Midbrain (tissue), 1 donor: ENCODE data around the gene SMCO2.
"Not testable (repeated sequence)": the region's sequence is repeated elsewhere in the genome, so short reads cannot be mapped to it uniquely, and the experiment has no call there.

Source experiments
- DNase-seq: peaks from one replicate; lab custom pipeline; 2025; lab: John Stamatoyannopoulos, UW

SMCO2 gene

DNA sequence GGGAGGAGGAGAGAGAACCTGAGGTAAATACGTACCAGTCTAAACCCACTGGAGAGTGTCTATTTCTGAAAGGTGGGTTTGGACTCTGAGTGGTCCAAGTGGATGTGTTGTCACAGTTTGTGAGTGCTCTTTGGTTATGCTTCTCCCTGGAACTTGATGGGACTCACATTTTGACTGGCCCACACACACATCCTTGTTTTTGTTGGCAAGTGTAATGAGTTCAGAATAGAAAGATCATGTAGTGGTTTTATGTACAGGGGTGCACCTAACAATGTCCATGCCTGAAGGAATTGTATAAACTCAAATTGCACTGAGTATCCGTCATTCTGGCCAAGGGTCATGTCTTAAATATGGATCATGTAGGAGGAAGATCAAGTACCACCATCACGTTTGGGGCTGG lies 82.3 kb downstream of the SMCO2 start:
- DNase-seq, result no peak

DNA sequence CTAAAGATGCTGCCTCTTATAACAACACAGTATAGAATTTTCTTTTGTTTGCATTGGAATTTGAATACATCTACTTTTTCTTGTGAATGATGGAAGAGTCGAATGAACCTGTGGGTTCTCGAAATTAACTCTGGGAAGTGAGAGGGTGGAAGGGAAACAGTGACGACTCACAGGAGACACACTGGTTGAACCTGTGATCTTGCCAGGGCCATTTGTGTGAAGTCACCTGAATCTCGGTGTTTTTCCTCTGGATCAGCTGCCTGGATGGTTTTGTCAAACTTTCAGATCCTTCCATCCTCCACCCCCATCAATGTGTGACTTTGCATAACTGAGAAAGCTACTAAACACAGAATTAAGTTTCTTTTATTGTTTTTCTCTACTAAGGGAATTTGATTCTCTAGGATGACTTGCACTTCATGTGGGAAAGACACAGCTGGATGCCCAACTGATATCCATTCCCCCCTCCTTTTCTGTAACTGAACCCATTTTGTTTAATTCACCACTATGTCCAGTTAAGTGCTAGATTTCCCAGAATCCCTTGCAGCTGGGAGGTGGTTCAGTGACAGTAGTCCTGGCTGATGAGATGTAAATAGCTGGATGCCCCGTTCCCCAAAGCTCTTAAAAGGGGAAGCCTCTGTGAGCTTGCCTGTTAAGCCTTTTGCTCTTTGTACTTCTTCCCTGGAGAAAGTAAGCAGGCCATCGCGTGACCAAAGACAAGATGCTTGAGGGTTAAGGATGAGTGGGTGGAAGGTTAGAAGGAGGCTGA lies 83.8 kb downstream of the SMCO2 start:
- no peak for DNase-seq

DNA sequence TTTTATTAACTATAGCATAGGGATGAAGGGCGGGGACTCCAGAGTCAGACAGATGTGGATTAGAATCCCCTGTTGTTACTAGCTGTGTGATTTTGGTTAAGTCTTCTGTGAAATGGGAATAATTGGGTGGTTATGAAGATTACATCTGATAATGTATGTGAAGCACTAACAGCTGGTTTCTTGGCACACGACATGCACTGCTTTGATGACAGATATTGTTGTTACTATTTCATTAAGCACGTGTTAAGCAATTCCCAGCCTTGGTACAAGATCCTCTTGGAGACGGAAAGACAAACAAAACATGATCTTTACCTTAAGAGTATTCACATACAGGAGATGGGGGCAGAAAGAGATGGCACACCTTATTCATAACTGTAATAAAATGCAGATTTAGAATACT lies 85.4 kb downstream of the SMCO2 start:
- DNase-seq, result no peak

DNA sequence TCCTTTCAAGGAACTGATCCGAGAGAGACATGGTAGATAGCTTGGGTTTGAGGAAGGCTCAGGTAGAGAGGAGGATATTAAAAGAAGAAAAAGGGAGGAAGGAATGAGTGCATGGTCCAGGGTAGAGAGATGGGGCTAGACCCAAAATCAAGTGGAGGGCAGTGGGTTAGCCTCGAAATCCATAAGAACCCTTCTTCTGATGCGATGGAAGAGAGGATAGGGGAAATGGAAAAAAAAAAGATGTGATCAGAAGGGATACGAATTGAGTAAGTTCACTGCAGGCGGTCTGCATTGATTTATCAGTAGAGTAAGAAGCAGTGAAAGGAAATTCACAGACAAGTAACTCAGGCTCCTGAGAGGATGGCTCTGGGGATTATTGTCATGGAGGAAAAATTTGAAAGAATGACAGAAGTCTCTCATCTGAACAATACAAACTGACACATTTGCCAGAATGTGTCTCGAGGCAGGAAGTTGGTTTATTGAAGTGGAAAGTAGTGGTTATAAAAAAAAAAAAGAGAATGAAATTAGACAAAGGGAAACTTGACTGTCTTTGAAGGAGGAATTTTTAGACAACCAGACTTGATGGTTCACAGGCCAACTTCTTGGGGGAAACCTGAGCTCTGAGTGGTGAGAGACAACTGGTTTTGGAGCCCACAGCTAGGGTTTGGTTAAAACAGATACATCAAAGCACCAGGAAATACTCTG lies 87.7 kb downstream of the SMCO2 start:
- DNase-seq, result no peak

DNA sequence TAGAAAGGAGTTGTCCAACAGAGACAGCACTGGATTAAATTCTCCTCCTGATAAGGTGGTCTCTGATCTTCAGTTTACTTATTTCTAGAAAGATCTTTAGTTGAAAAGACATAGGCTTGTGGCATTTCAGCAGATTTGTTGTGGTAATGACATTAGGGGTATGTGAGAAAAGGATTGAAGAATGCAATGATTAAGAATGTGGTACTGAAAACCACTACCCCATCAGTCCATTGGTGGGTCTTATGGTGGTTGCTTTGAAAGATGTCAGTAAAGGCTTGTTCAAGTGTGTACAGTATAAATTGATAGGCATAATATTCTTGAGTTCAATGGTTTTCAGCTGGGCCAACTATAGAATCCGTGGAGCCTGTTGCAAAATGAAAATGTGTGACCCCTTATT lies 88.2 kb downstream of the SMCO2 start:
- no peak for DNase-seq

DNA sequence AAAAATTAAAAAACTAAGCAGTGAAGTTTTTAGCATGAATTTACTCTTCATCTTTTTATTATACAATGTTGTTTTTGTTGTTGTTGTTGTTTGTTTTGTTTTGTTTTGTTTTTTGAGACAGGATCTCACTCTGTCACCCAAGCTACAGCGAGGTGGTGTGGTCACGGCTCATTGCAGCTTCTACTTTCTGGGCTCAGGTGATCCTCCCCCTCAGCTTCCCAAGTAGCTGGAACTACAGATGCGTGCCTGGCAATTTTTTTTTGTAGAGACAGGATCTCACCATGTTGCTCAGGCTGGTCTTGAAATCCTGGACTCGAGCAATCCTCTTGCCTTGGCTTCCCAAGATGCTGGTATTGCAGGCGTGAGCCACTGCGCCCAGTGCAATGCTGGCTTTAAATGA lies 88.8 kb downstream of the SMCO2 start:
- no peak for DNase-seq

DNA sequence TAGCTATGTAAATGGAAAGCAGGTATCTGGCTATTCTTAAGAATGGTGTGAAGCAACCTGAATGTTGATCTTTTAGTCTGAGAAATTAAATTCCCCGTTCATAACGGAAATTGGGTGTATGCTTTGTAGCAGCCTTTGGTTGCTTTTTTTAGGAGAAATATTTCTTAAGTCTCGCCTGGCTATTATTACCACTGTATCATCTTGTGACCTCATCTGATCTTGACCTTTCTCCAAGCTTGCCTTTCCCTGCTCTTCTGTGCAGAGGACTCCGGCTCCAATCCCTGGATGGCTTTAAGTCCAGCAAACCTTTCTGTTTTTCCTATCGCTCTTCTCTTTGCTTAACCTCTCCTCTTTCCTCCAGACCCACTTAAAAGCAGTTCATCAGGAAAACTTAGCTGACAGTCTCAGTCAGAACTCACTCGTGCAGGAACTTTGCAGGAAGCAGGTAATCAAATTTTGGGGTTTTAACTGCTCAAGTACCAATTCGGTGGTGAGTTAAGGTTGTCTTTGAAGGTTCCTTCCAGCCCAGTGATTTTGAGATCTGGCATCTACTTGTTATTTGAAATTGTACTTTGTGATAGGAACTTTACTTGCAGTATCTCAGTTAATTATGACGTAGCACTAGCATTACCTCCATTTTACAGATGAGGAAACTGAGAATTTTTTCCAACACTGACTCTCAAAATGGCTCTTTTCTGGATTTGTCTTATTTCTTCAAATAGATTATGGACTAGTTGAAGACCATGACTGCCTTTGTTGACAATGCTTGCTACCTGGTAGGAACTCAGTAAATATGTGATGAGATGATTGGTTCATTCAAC lies 91.5 kb downstream of the SMCO2 start:
- DNase-seq, result no peak

DNA sequence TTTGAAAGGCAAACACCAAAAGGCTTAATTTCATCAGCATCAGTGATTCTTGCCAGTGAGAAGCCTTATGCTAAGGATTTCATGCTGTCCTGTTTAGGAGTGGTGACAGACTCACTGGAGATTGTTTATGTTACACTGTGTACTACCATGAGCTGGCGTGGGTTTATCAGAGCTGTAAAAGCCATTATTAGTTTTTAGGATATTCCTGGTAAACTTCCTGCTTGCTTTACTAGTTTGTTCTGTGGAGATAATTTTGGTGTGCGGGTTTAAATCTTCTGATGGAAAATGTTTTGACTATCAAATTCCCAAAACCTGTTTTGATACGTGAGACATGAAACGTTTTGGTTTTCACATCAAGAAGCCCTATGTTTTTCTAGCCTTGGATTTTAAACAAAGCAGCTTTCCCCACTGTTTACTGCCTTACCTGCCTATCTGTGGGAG lies 92.7 kb downstream of the SMCO2 start:
- no peak for DNase-seq

DNA sequence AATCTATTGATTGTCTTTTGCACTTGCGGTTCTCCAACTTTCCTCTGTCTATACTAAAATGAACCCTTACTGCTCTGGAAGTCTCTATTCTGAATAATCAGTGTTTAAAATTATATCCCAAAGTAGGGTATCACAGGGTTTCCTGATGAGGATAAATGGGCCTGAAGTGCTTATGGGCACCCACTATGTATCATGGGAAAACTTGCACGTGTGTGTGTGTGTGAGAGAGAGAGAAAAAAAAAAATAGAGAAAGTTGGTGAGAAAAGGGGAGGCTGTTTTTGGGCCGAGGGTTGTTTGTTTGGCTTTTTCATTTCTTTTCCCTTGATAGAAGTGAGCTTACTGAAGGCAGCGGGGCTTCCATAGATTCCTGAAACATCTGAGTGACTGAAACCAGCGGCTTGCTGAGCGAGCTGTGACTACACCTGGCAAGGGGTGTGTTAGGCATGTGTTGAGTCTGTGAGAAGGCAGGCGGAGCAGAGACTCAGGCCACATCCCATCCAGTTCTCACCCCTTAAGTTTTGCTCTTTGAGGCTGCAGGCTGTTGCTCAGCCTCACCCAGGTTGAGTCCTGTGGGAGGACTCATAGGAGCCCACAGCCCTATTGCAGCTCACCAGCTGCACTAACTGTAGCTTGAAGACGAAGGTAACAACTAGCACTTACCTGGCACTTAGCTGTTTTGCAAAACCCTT lies 94.6 kb downstream of the SMCO2 start:
- no peak for DNase-seq

DNA sequence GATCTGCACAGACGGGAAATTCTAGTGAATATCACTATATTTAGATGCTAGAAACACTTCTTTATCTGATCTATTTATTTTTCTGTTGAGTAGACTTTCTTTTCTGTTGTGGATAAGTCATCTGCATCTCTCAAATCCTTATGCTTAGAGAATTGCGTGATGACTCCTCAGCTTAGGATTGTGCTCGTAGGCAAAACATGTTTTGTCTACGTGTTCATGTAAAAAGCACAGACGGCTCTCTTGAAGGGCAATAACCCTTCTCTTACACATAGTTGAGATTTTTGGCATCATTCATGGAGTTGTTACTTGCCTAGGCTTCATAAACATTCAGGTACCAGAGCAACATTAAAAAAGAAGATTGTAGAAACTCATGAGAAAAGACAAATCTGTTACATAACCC lies 96.1 kb downstream of the SMCO2 start:
- no peak for DNase-seq

DNA sequence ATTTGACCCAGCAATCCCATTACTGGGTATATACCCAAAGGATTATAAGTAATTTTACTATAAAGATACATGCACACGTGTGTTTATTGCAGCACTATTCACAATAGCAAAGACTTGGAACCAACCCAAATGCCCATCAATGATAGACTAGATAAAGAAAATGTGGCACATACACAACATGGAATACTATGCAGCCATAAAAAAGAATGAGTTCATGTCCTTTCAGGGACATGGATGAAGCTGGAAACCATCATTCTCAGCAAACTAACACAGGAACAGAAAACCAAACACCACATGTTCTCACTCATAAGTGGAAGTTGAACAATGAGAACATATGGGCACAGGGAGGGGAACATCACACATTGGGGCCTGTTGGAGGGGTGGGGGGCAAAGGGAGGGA lies 98.3 kb downstream of the SMCO2 start:
- DNase-seq, result not testable (repeated sequence)

DNA sequence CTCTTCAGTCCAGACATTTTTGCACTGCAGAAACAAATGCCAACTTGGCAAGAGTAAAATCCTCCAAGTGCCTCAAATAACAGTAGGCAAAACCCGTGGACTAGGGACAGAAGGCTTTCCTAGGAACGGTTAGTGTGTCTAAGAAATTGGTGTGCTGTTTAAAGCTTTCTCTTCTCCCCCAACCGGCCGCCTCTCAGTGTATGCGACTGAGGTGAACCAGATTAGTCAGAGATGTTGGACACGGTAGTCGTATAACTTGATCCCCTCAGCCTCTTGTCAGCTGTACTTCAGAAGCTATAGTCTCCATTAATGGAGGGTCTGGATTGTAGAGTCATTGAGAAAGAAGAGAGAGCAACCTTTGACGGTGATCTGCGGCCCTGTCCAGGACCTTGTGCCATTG lies 99.1 kb downstream of the SMCO2 start:
- no peak for DNase-seq

DNA sequence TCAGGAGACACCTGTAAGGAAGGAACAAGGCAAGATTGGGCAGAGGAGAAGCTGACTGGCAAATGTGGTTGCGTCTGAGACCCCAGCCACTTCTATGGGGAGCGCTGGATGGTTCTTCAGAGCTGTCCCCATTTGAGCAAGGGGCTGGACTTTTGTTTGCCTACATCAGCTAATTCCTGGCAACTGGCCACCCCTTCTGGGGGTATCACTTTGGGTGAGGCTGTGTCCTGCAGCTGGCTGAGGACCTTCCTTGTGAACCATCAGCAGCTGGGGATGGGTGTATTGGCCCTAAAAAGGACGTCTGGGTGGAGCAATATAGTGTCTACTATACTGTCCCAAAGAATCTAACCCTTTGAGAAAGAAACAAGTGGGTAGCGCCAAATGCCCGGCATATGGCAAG lies 101.1 kb downstream of the SMCO2 start:
- no peak for DNase-seq

DNA sequence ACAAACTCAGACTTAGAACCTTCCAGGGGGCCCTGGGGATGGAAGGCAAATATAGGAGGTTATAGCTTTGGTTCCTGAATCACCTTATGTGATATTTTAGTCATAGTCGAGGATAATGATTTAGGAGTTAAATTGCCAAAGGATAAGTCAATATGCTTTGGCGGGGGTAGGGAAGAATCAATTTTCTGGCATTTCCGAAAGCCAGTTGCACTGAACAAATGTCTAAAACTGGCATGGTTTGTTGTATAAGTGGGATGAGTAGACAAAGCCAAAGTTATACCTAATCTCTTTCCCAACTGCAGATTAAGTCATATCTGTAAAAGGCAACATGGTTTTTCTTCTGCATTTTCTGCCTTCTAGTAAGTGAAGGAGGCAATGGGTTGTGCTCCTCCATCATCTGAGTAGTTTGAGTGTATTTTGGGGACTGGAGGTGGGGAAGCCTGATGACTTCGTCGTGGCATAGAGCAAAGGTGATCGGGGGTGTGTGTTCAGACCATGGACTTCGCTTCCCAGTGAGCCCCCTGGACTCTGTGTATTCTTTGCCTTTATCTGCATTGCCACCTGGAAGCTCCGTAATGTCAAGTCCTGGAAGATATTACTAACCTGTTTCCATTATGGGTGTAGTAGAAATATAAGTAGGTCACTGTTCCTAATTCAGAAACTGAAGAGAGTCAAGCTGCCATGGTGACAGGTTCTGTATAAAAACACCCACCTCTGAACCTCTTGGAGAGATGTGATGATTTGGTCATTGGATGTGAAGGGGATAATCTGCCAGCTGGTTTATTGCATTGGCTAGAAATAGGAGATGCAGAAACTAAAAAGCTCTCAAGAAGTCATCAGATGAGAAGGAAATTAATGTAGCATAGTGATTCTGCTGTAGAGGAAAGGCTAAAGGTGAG lies 102.0 kb downstream of the SMCO2 start:
- DNase-seq, result no peak

DNA sequence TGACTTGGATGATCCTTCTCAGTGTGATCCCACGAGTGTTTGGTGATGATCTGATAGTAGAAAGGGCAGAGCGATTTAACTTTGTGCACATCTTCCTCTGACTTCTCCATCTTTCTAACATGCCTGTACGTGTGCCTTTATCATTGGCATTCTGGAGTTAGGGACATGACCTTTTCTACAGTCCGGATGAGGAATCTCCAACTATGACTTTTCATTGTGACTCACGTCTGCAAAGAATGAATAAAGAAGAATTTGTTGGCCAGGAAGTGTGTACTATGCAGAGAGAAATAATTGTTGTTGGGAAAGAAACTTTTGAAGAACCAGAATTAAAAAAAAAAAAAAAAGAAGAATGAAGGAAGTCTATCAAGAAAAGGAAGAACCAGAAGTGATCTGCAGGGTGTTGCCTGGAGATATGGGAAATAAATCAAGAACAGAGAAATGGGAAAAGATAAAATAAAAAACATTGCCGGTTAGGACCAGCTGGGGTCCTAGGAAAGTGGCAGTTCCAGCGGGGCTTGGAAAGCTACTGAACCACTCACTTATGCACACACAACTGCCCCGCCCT lies 102.8 kb downstream of the SMCO2 start:
- no peak for DNase-seq

DNA sequence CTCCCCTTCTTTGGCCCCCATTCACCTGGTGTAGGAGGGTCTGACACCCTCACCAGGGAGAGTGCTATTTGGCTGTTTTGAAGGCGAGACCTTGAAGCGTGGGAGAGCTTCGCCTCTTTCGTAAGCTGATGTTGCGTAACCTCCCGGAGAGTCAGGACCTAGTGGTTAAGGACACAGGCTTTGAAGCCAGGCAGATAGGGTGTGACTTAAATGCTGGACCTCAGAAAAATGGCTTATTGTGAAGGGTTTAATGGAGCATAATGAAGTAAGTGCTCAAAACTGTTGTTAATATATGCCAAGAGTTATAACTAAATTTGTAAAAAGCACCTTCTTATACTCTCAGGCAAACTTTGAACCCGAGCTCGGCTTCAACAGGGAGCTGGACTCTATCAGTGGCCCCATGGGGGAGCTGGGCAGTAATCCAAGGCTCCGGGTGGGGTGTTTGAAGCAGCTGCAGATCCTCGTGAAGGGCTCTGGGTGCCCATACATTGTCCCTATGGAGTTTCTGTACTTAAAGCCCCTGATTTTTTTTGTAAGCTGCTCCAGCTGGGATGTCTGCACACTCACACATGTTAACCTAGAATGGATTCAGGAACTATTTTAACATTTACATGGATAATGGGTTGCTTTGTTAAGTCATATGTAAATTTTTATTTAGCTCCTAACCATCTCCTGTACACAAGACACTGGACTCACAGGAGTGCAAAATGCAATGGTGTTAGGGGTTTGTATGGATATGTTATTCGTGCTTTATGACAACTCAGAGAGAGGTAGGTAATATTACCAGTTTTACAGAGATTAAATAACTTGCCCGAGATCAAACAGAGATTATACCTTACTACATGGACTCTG lies 103.5 kb downstream of the SMCO2 start:
- no peak for DNase-seq

DNA sequence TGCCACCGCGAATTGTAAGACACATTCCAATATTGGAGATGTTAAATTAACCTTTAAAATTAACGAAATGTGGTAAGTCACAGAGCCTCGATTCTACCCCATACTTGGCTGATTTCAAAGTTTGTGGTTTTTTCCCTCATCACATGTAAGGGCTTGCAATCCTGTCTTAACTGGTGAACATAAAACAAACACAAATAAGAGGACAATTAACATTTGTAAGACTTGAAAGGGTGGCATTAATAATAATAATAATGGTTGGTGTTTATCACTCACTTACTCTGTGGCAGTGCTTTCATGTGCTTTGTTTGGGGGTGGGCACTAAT lies 104.1 kb downstream of the SMCO2 start:
- DNase-seq, result no peak

DNA sequence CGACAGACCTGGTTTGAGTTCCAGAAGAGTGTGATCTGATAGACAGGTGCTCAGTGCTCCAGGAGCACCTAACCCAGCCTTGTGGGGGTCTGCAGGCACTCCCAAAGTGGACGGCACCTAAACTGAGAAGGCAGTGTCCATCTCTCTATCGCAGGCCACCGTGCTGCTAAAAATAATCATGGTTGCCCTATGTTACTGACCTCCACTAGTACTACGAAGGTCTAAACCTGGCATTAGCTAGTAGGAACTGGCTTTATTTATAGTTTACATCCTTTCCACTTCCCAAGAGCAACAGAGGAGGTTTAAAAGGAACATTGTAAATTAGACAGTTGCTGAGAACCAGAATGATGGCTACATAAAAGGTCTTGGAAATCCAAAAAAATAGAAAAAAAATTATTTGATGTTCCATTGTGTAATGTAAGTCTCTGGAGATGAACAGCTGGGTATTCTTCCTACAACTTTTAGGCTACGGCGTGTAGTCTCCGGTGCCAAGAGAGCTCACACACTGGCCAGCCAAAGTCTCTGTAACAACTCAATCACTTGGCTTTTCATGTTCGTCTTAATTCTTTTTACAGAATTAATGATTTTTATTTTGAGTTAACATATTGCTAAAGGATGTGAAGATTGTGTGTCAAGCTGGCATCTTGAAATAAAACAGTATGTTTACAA lies 104.8 kb downstream of the SMCO2 start:
- DNase-seq, result no peak
